Measurements from ENCODE around the gene DCHS2.

Gene DCHS2
- total RNA-seq = 0 to 0.74 (median 0.06) reads per million in 18 experiments

DNA sequence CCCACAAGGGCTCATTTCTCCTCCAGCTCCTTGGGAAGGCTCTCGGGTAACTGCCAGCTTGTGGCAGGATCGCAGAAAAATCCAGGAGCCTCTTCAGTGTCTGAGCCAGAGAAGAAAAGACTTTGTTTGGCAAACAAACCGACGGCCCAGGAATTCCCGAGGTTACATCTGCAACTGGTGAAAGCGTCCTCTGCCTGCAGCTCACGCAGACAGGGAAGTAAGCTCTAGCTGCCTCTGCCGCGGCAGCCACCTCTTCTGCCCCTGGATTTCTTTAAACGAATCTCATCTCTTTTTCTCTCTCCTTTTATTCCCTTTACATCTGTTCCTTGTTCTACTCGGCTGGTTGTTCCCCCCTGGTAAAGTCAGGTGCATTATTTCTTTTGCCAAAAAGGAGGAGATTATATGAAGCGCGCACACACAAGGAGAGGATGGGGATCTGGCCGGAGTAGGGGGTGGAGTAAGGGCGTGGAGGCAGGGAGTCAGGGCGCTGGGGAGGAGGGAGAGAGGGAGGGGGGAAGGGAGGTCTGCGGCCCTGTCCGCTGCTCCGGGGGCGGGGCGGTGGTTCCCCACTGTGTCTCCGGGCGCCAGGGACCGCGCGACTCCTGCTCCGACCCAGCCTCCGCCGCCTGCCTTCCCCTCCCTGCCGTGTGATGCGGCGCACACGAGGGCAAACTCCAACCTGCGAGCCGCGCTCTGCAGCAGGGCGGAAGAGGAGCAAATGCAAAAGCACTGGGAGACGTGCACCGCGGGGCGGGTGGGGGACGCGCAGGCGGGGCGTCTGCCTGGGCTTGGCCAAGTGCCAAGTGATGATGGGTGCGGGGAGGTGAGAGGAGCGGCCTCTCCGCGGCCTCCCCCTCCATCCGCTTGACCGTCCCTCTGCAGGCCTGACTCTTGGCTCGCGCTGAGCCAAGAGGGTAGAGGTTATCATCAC is at the start of gene DCHS2:
Gene DCHS2 (minus strand): TSS at position 459 of the 931 bp plus-strand sequence. CDS start 444 bp downstream, at position 15.
- no peak for DNase-seq

DNA sequence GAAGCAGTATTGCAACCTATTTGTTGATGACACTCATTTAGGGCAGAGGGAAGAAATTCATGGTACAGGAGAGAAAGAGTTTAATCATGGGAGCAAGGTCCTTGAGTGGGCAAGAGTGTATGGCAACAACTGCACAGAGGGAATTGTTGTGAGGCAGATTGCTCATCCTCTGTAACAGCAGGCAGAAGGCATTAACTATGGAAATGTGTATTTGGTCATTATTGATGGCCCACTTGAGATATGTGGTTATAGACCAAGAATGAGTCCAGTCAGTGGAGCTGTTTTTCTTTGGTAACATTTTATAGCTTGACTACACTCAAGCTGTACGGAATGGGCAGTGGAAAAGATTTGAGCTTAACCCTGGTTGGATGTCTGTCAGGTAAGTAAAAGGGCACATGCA is 42.7 kb upstream of the DCHS2 start:
- no peak for DNase-seq

DNA sequence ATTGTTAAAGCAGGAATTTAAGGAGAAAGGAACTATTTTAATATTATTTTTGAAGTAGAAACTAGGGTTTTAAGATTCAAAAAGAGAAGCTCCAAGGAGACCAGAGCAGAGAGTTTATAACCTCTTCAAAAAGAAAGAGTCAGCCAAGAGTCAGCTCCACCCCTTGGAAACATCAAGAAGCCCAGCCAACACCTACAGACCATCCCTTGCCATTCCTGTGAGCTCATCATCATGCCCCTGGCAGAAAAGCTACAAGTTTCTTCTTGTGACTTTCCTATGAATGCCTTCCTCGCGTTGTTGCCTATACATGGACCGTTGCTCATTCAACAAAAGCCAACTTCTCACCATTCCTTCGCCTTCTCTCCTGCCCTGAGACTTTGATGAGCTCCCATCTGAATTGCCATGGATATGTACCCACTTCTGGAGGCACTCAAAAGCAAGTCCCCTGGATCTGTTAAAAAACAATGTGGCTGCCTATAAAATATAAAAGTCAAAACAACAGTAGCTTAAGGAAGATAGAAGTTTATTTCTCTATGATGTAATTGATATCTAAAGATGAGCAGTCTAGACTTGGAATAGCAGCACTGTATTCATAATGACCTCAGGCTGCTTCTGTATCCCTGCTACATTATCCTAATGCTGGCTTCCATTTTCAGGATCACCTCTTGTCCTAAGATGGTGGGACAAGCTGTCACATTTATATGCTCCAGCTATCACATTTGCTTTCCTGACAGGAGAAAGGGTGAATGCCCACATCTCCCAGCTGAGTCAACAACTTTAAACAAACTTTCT is 38.3 kb upstream of the DCHS2 start:
- DNase-seq = no peak

DNA sequence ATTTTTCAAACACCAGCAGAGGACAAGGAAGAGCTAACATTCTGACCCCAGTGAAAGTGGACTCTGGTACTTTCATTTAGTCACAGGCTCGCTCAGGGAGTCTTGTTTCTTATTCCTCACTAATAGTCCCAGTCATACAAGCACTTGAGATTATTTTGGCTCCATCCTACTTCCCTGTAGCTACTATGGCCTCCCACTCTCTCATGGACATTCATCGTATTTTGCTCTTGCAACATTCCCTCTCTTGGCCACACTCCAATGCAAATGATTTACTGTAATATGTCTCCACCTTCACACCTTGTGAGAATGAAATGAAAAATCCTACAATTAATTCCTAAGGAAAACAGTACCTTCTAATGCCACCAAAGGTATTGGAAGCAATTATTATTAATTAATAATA is 37.3 kb upstream of the DCHS2 start:
- peak in 1 of 2 donors; percentile 14 for DNase-seq

GRCh38 chr4:154527308-154527707 is 35.7 kb upstream of the DCHS2 start:
- no peak for DNase-seq

GRCh38 chr4:154526151-154526550 is 34.6 kb upstream of the DCHS2 start:
- DNase-seq = no peak

DNA sequence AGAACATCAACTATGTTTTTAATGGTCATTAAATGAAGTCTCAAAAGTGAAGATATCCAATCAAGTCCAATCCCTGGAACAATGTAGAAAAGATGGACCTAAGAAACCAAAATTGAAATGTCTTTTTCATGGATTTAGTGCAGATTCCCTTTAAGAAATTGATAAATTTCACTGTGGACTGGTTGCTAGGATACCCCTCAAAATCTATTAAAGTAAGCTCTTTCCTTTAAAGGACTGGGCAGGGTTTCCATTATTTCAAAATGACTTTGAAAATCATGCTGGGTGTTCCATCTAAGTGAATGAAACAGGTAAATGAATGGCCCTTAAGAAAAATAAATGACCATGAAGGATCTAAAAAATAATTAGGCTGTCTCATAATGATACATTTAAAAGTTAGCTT is 30.0 kb upstream of the DCHS2 start:
- DNase-seq = no peak

- no peak for DNase-seq
Measured at GRCh38 chr4:154519214-154519613, 27.6 kb upstream of the DCHS2 start.

- DNase-seq = no peak
Measured at GRCh38 chr4:154517591-154517990, 26.0 kb upstream of the DCHS2 start.

DNA sequence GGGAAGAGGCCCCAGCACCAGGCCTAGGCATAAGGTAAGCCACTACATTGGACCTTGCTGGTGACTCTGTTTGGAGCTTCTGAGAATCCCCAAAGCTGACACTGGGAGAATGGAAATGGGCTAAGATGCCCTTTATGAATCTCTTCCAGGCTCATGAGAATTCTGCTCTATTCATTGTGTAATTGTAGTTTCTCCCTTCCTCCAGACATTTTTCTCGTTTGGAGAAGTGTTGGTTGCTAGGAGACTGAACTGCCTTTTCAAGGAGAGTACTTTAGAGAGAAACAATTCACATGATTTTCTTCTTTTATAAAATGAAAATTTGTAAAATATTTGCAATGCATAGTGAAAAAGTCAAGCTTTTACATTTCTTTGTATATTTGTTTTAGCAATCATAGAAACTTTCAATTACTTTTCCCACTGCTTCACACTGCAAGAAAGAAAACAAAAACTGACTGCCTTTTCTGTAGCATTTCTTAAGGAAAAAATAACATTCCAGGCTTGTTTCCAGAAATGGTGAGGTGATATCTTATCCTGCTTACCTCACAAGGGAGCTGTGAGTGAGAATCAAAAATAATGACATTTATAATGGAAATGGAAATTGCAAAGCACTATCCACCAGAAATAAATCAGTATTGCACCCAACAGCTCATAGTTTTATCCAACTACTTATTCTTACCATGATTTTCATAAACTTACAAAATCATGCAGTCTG is 24.9 kb upstream of the DCHS2 start:
- DNase-seq = no peak

- DNase-seq = no peak
Measured at GRCh38 chr4:154511981-154512380, 20.4 kb upstream of the DCHS2 start.

DNA sequence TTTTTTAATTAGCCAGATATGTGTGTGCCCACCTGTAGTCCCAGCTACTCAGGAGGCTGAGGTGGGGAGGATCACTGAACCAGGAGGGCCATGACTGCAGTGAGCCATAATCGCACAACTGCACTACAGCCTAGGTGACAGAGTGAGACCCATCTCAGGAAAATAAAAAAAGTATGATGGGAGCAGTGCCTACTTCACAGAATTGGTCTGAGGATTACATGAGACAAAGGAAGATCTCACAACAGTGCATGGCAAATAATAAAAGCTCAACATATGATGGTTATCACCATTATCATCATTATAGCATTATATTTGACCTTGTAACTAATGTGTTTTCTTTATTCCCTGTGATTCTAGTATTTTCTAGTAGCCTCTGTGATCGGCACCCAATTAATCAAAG is 19.9 kb upstream of the DCHS2 start:
- no peak for DNase-seq

DNA sequence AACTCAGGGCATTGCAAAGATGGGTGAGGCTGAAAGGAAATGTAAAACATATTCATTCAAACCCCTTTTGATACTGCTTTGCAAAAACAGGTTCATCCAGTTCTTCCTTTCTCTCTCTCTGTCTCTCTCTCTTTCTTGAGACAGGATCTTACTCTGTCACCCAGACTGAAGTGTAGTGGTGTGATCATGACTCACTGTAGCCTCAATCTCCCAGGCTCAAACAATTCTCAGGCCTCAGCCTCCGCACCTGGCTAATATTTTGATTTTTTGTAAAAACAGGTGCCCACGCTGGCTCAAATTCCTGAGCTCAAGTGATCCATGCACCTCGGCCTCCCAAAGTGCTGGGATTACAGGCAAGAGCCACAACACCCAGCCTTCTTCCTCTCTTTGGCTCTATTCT is 15.6 kb upstream of the DCHS2 start:
- DNase-seq = no peak

DNA sequence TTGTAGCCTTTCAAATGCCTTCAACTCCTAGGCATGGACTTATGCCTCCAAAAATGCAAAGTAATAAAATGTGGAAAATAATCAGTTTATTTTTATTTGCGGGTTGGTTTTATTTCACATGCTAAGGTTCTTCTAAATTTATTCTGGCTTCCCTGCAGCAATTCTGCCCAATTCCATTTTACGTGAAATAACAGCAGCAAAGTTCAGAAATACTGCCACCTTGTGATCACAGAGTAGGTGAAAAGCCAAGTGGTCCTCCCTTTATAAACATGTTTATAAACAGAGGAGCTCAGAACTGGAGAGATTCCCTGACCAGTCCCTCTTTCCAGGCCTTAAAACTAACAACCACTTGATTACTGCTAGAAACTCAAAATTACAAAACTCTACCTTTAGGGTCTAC is 14.7 kb upstream of the DCHS2 start:
- no peak for DNase-seq

- DNase-seq = no peak
Measured at GRCh38 chr4:154503598-154503997, 12.0 kb upstream of the DCHS2 start.

DNA sequence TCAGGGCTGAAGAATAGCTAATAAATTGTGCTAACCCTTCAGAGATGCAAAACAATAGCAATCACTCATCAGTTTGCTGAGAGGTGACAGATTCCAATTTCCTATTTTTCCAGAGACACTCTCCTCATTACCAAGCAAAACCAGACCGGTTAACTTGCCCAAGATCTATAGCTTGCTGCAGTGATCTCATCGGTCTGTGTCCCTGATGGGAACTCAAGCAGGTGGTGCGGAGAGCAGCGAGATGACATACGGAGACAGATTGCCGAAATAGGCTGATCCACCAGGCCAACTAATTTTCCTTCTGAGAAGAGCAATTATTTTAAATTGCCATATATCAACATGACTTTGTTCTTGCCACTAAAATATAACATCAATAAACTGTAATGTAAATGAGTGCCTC is 10.5 kb upstream of the DCHS2 start:
- DNase-seq = no peak

- no peak for DNase-seq
Measured at GRCh38 chr4:154497889-154498288, 6.3 kb upstream of the DCHS2 start.

DNA sequence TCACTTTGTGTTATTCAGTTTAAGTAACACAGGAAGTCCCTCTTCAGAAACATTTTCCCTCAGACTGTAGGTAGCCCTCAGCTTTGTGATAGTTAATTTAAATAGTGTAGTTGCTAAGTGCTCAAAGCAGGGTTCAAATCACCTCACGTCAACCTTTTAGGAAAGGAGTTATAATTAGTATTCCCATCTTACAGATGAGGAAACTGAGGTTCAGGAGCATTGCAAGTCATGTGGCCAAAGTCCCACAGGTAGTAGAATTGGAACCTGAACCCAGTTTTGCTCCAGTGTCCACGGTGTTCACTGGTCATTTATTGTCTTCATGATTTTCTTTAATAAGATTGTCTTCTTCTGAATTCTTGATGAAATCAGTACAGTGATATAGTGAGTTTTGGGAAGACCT is 4.3 kb upstream of the DCHS2 start:
- DNase-seq = no peak

- no peak for DNase-seq
Measured at GRCh38 chr4:154492288-154492687, 689 bp upstream of the DCHS2 start.

GRCh38 chr4:154490583-154491340 is 837 bp downstream of the DCHS2 start:
- DNase-seq = no peak

GRCh38 chr4:154490234-154490582 is 1.4 kb downstream of the DCHS2 start:
- no peak for DNase-seq

DNA sequence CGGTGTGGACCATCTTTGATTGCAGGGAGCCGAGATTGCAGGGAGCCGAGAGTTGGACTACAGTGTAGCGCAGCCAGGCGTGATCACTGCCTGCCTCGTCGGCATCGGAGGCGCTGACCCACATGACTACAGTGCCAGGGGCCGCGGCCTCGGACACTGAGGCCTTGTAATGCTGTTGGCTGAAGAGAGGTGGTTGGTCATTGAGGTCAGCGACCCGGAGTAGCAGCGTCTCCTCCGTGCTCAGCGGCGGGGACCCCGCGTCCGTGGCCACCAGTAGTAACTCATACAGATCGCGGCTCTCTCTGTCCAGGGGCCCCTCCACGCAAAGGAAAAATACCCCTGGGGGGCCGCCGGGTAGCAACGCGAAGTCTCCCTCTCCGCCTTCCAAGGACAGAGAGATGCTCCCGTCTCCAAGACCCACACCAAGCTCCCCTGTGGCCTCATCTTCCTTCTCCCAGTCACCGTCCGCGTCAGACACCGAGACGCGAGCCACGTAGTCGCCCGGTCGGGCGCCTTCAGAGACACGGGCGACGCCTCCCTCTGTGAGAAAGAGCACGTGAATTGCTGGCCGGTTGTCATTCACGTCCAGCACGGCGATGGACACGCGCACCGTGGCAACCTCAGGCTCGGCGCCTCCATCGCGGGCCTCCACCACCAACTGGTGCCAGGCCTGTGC is 1.9 kb downstream of the DCHS2 start:
- DNase-seq = no peak

Measured in inflammatory macrophage (primary cell).